SK-N-SH (cell line): Measurements from ENCODE around the gene AVPI1. TPM values are rescaled to one million over a fixed set of nuclear protein-coding genes. Genes with fewer than 3 reads are reported as not detected.

ENCODE experiments used
- CTCF ChIA-PET: fragments of 300-600, 350-600 bp; formaldehyde crosslinking; extraction: SDS; loops from one replicate; lab custom pipeline; 2021; lab: Yijun Ruan, JAX
- POLR2A ChIA-PET: fragments of 350-600 bp; sonication (Branson Sonifier 250); formaldehyde crosslinking; extraction: SDS; loops from one replicate; lab custom pipeline; 2020; ENCODE audit warnings: antibody characterized with exemption, inconsistent platforms; lab: Yijun Ruan, JAX
- DNase-seq: peaks from one replicate; pipeline ENCODE4 v3.0.0; 2012
- H2AFZ ChIP-seq: fragments of 200-600 bp; sonication (generic); 2 replicates; pipeline ENCODE4 v1.8.1; 2016; ENCODE audit warnings: antibody characterized with exemption, mild to moderate bottlenecking, low read depth
- H3F3A ChIP-seq: fragments of 200-600 bp; sonication (generic); replicated peaks from 2 replicates; pipeline ENCODE3; 2016; ENCODE audit warnings: antibody characterized with exemption, mild to moderate bottlenecking; ENCODE audit not compliant: insufficient read depth
- H3K27ac ChIP-seq, 2 experiments: fragments of 200-500 bp in 1 of 2; fragments of 200-600 bp in 1 of 2; sonication (Bioruptor generic) in 1 of 2; sonication (generic), shearing (Covaris generic) in 1 of 2; 2 replicates each; pipeline versions ENCODE4 v1.5.1 to v1.6.1; 2014 to 2016; ENCODE audit warnings: low read depth in 2 of 2, inconsistent platforms in 1 of 2, low read length in 1 of 2, mild to moderate bottlenecking in 1 of 2, mixed read lengths in 1 of 2
- H3K27me3 ChIP-seq: fragments of 200-600 bp; sonication (generic), shearing (Covaris generic); 2 replicates; pipeline ENCODE4 v1.6.1; 2016; ENCODE audit warnings: mixed run types; ENCODE audit not compliant: insufficient read depth
- H3K36me3 ChIP-seq, 2 experiments: fragments of 200-500 bp in 1 of 2; fragments of 200-600 bp in 1 of 2; sonication (Bioruptor generic) in 1 of 2; sonication (generic) in 1 of 2; replicated peaks in 1 of 2; 2 replicates each; pipeline versions ENCODE3 to v1.5.1; 2014 to 2016; ENCODE audit warnings: low read length in 1 of 2, mild to moderate bottlenecking in 1 of 2; ENCODE audit not compliant: insufficient read depth in 2 of 2, control insufficient read depth in 1 of 2
- H3K4me1 ChIP-seq, 2 experiments: fragments of 200-500 bp in 1 of 2; fragments of 200-600 bp in 1 of 2; sonication (Bioruptor generic) in 1 of 2; sonication (generic), shearing (Covaris generic) in 1 of 2; 2 replicates each; pipeline versions ENCODE4 v1.5.1 to v1.6.1; 2014 to 2016; ENCODE audit warnings: low read depth in 1 of 2, low read length in 1 of 2, mixed run types in 1 of 2; ENCODE audit not compliant: insufficient read depth in 2 of 2, control insufficient read depth in 1 of 2
- H3K4me2 ChIP-seq: fragments of 200-600 bp; sonication (generic), shearing (Covaris generic); 2 replicates; pipeline ENCODE4 v1.6.1; 2017; ENCODE audit warnings: mixed run types
- H3K4me3 ChIP-seq, 2 experiments: fragments of 200-500 bp in 1 of 2; fragments of 200-600 bp in 1 of 2; sonication (Bioruptor generic) in 1 of 2; sonication (generic), shearing (Covaris generic) in 1 of 2; 2 replicates each; pipeline versions ENCODE4 v1.5.1 to v1.8.1; 2014 to 2016; ENCODE audit warnings: low read depth in 2 of 2, inconsistent platforms in 1 of 2, low read length in 1 of 2, mild to moderate bottlenecking in 1 of 2, mixed read lengths in 1 of 2, moderate library complexity in 1 of 2
- H3K79me2 ChIP-seq: fragments of 200-600 bp; sonication (generic); 2 replicates; pipeline ENCODE4 v1.8.1; 2017; ENCODE audit warnings: mild to moderate bottlenecking; ENCODE audit not compliant: insufficient read depth
- H3K9ac ChIP-seq: fragments of 200-600 bp; sonication (generic); 2 replicates; pipeline ENCODE4 v1.6.1; 2017; ENCODE audit warnings: mixed run types
- H3K9me2 ChIP-seq: fragments of 200-600 bp; sonication (generic); 2 replicates; pipeline ENCODE4 v1.6.1; 2017; ENCODE audit warnings: mixed run types
- H3K9me3 ChIP-seq: fragments of 200-600 bp; sonication (generic); 2 replicates; pipeline ENCODE4 v1.6.1; 2017; ENCODE audit warnings: mixed run types, mild to moderate bottlenecking, moderate library complexity
- H4K20me1 ChIP-seq: fragments of 200-600 bp; sonication (generic); 2 replicates; pipeline ENCODE4 v1.6.1; 2017; ENCODE audit warnings: mild to moderate bottlenecking, mixed run types; ENCODE audit not compliant: insufficient read depth
- CHD2 ChIP-seq: fragments of 150-350 bp; IDR thresholded peaks from 2 replicates; pipeline ENCODE4 v1.6.1; 2018; ENCODE audit warnings: low read length; ENCODE audit not compliant: partially characterized antibody
- EP300 ChIP-seq, 2 experiments: IDR thresholded peaks; 2 replicates each; pipeline versions ENCODE4 v1.4.0 to v1.6.1; 2012; ENCODE audit warnings: borderline replicate concordance in 1 of 2, low read depth in 1 of 2, low read length in 1 of 2
- FOSL2 ChIP-seq: IDR thresholded peaks from 2 replicates; pipeline ENCODE4 v1.4.0; 2012; ENCODE audit warnings: low read depth, mild to moderate bottlenecking, moderate library complexity, borderline replicate concordance
- GABPA ChIP-seq: IDR thresholded peaks from 2 replicates; pipeline ENCODE4 v1.4.0; 2012; ENCODE audit warnings: low read depth, mild to moderate bottlenecking
- NFIC ChIP-seq: IDR thresholded peaks from 2 replicates; pipeline ENCODE4 v1.4.0; 2012; ENCODE audit warnings: borderline replicate concordance
- RCOR1 ChIP-seq: fragments of 150-350 bp; IDR thresholded peaks from 2 replicates; pipeline ENCODE4 v1.6.1; 2017; ENCODE audit warnings: antibody characterized with exemption, low read length
- REST ChIP-seq: IDR thresholded peaks from 2 replicates; pipeline ENCODE4 v1.6.1; 2012; ENCODE audit warnings: mild to moderate bottlenecking, low read depth, low read length, moderate library complexity
- RFX5 ChIP-seq: IDR thresholded peaks from 2 replicates; pipeline ENCODE4 v1.6.1; 2012; ENCODE audit warnings: mild to moderate bottlenecking, improper control_type of control experiment, low read length
- TAF1 ChIP-seq: IDR thresholded peaks from 2 replicates; pipeline ENCODE4 v1.6.1; 2012; ENCODE audit warnings: low read depth, mild to moderate bottlenecking, low read length, moderate library complexity, borderline replicate concordance
- ZBTB33 ChIP-seq: IDR thresholded peaks from 2 replicates; pipeline ENCODE4 v1.4.0; 2012; ENCODE audit warnings: low read depth, borderline replicate concordance
- WGBS: methylation state at CpG from one replicate; pipeline ENCODE4 v1.1.6; 2017; ENCODE audit warnings: low lambda C conversion rate; 5-methylcytosine and 5-hydroxymethylcytosine counted together
- polyA plus RNA-seq, 3 experiments: library from polyadenylated mRNA; depleted of rRNA; stranded (reverse); fragments of >200 nt; gene quantifications; 2 replicates each; pipeline ENCODE4 v1.2.3, GENCODE V29; 2012
- TF ChIP-seq, protein P1 (sequence below): fragments of 150-350 bp; IDR thresholded peaks from 2 replicates; pipeline ENCODE4 v1.6.1; 2017; ENCODE audit warnings: antibody characterized with exemption, low read length, low read depth, borderline replicate concordance
- TF ChIP-seq, protein P2 (sequence below): IDR thresholded peaks from 2 replicates; pipeline ENCODE4 v1.4.0; 2012; ENCODE audit warnings: low read depth
- TF ChIP-seq, protein P3 (sequence below): IDR thresholded peaks from 2 replicates; pipeline ENCODE4; 2012

AVPI1 gene
- polyA plus RNA-seq, 1 of the 3 experiments (the other 2 are of a cell fraction), result 6.3 TPM

DNA sequence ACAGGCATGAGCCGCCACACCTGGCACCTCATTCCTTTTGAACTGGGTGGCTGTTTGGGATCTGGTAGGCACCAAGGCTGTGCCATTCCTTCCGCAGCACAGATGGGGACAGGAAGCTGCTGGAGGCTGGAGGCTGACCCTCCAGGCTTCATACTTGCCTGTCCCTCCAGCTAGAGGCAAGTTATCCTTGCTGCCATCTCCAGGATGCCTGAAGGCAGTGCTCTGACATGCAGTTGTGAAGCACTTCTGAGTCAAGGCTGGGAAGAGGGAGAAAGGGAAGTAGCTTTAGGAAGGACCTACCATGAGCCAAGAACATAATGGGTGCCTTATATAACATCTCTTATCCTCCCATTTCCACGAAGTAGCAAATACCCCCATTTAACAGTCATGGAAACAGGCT, 36.0 kb upstream of the AVPI1 start:
- no peaks in the 10 kb centered on the region for H4K20me1 ChIP-seq
- no peak overlapping the region for H3K27ac ChIP-seq
- ChIA-PET CTCF (interaction anchor here (1.1 to 25.0 kb wide), 4 partner anchors 7 to 45 kb away, joined by 3 to 687 read pairs (median 358); partner anchors contain the start of genes MARVELD1 and ZFYVE27), POLR2A (interaction anchor here (1.1 kb wide), 1 partner anchor 39 kb away, joined by 4 read pairs; no protein-coding TSS in a partner anchor)
- H3K9me2 ChIP-seq, result no peaks in the 10 kb centered on the region
- no peak overlapping the region for H3K4me3 ChIP-seq
- H3K9ac ChIP-seq, result no peak overlapping the region
- no peak for DNase-seq
- no peak for TF ChIP-seq CHD2
- no peak for TF ChIP-seq NFIC
- TF ChIP-seq, protein P1, sequence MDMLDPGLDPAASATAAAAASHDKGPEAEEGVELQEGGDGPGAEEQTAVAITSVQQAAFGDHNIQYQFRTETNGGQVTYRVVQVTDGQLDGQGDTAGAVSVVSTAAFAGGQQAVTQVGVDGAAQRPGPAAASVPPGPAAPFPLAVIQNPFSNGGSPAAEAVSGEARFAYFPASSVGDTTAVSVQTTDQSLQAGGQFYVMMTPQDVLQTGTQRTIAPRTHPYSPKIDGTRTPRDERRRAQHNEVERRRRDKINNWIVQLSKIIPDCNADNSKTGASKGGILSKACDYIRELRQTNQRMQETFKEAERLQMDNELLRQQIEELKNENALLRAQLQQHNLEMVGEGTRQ, result no peak
- no peak for TF ChIP-seq TAF1
- TF ChIP-seq ZBTB33, result no peak
- no peak for TF ChIP-seq GABPA
- TF ChIP-seq EP300 (IDR thresholded peaks at IDR 0.05; ENCODE audit: borderline replicate concordance in 1 of 2, low read depth in 1 of 2, low read length in 1 of 2), result no peak
- TF ChIP-seq FOSL2, result no peak
- TF ChIP-seq, protein P2, sequence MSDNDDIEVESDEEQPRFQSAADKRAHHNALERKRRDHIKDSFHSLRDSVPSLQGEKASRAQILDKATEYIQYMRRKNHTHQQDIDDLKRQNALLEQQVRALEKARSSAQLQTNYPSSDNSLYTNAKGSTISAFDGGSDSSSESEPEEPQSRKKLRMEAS, result no peak
- no peak for TF ChIP-seq REST
- TF ChIP-seq RCOR1, result no peak
- TF ChIP-seq, protein P3, sequence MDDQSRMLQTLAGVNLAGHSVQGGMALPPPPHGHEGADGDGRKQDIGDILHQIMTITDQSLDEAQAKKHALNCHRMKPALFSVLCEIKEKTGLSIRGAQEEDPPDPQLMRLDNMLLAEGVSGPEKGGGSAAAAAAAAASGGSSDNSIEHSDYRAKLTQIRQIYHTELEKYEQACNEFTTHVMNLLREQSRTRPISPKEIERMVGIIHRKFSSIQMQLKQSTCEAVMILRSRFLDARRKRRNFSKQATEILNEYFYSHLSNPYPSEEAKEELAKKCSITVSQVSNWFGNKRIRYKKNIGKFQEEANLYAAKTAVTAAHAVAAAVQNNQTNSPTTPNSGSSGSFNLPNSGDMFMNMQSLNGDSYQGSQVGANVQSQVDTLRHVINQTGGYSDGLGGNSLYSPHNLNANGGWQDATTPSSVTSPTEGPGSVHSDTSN, result no peak
- no peak for TF ChIP-seq RFX5
- H3K36me3 ChIP-seq, result peaks cover 4 to 8% of the 10 kb centered on the region in 2 experiments
- peaks cover 0 to 15% of the 10 kb centered on the region in 2 experiments; a peak in 1 of 4 replicates for H3K4me1 ChIP-seq
- H3F3A ChIP-seq, result peaks cover 3% of the 10 kb centered on the region
- H3K4me2 ChIP-seq, result no peak overlapping the region
- WGBS, result 74% methylated on average over 2 of the region's 3 CpGs
- H3K9me3 ChIP-seq, result no peaks in the 10 kb centered on the region
- 0 out of 2 replicates have a peak, but pooled peaks cover 4% of the 10 kb centered on the region for H3K79me2 ChIP-seq
- H2AFZ ChIP-seq, result no peak overlapping the region
- H3K27me3 ChIP-seq, result no peaks in the 10 kb centered on the region
